Measurements from ENCODE around the gene EXOC3L4.
"Not testable (repeated sequence)": the region's sequence is repeated elsewhere in the genome, so short reads cannot be mapped to it uniquely, and the experiment has no call there.

GRCh38 chr14:103115086-103115679, 20.7 kb downstream of the EXOC3L4 start:
- TF ChIP-seq CTCF (IDR thresholded peaks at IDR 0.05; ENCODE audit: low read depth, low read length, poor library complexity, severe bottlenecking); EZH2phosphoT487 (IDR thresholded peaks at IDR 0.05; ENCODE audit: borderline replicate concordance, low read length): not testable (repeated sequence)
